K562 (cell line): ENCODE measurements around the gene VPS33B. TPM values are rescaled to one million over a fixed set of nuclear protein-coding genes. Genes with fewer than 3 reads are reported as not detected.
A peak's percentile ranks its signal among the peaks of the same experiment; 100 is the strongest.

Source experiments
- BDP1 ChIP-seq: IDR thresholded peaks from 3 replicates; pipeline ENCODE4 v1.6.1; 2011; ENCODE audit not compliant: insufficient read length, insufficient read depth
- CBX1 ChIP-seq: sonication (generic); IDR thresholded peaks from 2 replicates; pipeline ENCODE4 v1.6.1; 2016; ENCODE audit warnings: antibody characterized with exemption, low read depth, mild to moderate bottlenecking
- HCFC1 ChIP-seq: IDR thresholded peaks from 2 replicates; pipeline ENCODE4 v1.6.1; 2012; ENCODE audit warnings: low read depth, low read length, improper control_type of control experiment
- HNRNPUL1 ChIP-seq: fragments of 200-400 bp; formaldehyde crosslinking; IDR thresholded peaks from 2 replicates; pipeline ENCODE4 v1.6.1; 2017; ENCODE audit warnings: low read length
- KDM2B ChIP-seq: fragments of 250-450 bp; sonication (Bioruptor Pico); IDR thresholded peaks from 2 replicates; pipeline ENCODE4 v1.8.0; 2021; ENCODE audit warnings: mild to moderate bottlenecking, moderate library complexity
- MBD2 ChIP-seq: sonication (generic); IDR thresholded peaks from 2 replicates; pipeline ENCODE4 v1.6.1; 2016; ENCODE audit warnings: low read depth, borderline replicate concordance
- MXI1 ChIP-seq: IDR thresholded peaks from 2 replicates; pipeline ENCODE4 v1.6.1; 2011; ENCODE audit warnings: low read depth, mild to moderate bottlenecking, improper control_type of control experiment, low read length
- PREB ChIP-seq: sonication (generic); formaldehyde crosslinking; IDR thresholded peaks from 2 replicates; pipeline ENCODE4 v1.8.1; 2023; ENCODE audit warnings: mild to moderate bottlenecking, missing genetic modification reagents
- ZMIZ1 ChIP-seq, 2 experiments: fragments of 150-350 bp in 1 of 2; IDR thresholded peaks; 2 replicates each; pipeline ENCODE4 v1.6.1; 2012 to 2016; ENCODE audit warnings: low read depth in 2 of 2, low read length in 2 of 2, mild to moderate bottlenecking in 1 of 2, moderate library complexity in 1 of 2
- ZNF785 ChIP-seq: fragments of 250-450 bp; sonication (Bioruptor Pico); IDR thresholded peaks from 2 replicates; pipeline ENCODE4 v1.4.0; 2020; ENCODE audit warnings: mild to moderate bottlenecking
- polyA plus RNA-seq, 8 experiments: library from polyadenylated mRNA; depleted of rRNA in 4 of 8; stranded (reverse) in 5 of 8; unstranded in 3 of 8; fragments of >200 nt; fragmentation: Nextera tagmentation in 2 of 8; fragmentation: Illumina TruSeq in 1 of 8; extraction: Ambion mirVana in 2 of 8; extraction: Trizol in 1 of 8; gene quantifications; 2 replicates each; pipeline versions ENCODE4 v1.2.1 to v1.2.3, GENCODE V29; 2011 to 2014; ENCODE audit warnings: inconsistent platforms in 1 of 8, missing spikeins in 1 of 8
- total RNA-seq, 7 experiments: library from RNA; depleted of rRNA in 6 of 7; stranded (reverse); fragments of >200 nt in 6 of 7; fragmentation: Illumina TruSeq in 2 of 7; extraction: Trizol in 2 of 7; gene quantifications; 2 replicates each; pipeline versions ENCODE4 v1.2.1 to v1.2.3, GENCODE V29; 2011 to 2021; ENCODE audit warnings: low replicate concordance in 1 of 7

VPS33B gene
- total and polyA plus RNA-seq, 9 of the 15 experiments (the other 6 are each of a cell fraction or from before 2014, with no cell fraction given) = 9.4 to 25.5 (median 14.8) TPM

- 0 out of 2 replicates have a peak, but pooled peaks have one; percentile 49 for TF ChIP-seq PREB (CRISPR knock-in tag)
- 0 out of 4 replicates have a peak, but pooled peaks of 1 of the 2 experiments have one; percentile 8 for TF ChIP-seq ZMIZ1 (IDR thresholded peaks at IDR 0.05; ENCODE audit: low read depth in 2 of 2, low read length in 2 of 2)
- TF ChIP-seq HCFC1 = peak; percentile 74
- peak; percentile 53; the same call in 1 of the 2 replicates for TF ChIP-seq CBX1
- no peak for TF ChIP-seq BDP1
- peak; percentile 1; the same call in 1 of the 2 replicates for TF ChIP-seq MXI1
- TF ChIP-seq ZNF785 (CRISPR knock-in tag) = no peak
- TF ChIP-seq HNRNPUL1 = no peak
- no peak for TF ChIP-seq KDM2B (CRISPR knock-in tag)
- peak; percentile 59 for TF ChIP-seq MBD2
These were observed 27.7 kb downstream of the VPS33B start, which contains the start of gene PRC1 (continued) for GRCh38 chr15:90994417-90995311.
